ENCODE data around the gene SLC29A1.

SLC29A1 gene

GRCh38 chr6:44250718-44251123, 27.3 kb downstream of the SLC29A1 start:
- Mint-ChIP-seq H3K4me3 (peak overlapping the region; percentile 96), H3K27me3 (no peaks in the 10 kb centered on the region), H3K27ac (peak overlapping the region; percentile 97), H3K9me3 (no peaks in the 10 kb centered on the region), H3K36me3 (peaks cover 85% of the 10 kb centered on the region), H3K4me1 (peaks cover 72% of the 10 kb centered on the region)
- no peak for ATAC-seq

- H3K9me3 Mint-ChIP-seq, result no peaks in the 10 kb centered on the region
- ATAC-seq, result no peak
- H3K36me3 Mint-ChIP-seq, result peaks cover 95% of the 10 kb centered on the region
- H3K27ac Mint-ChIP-seq, result peak overlapping the region; percentile 16
- H3K27me3 Mint-ChIP-seq, result no peaks in the 10 kb centered on the region
- peak overlapping the region; percentile 51 for H3K4me3 Mint-ChIP-seq
- peaks cover 81% of the 10 kb centered on the region for H3K4me1 Mint-ChIP-seq
Measured at GRCh38 chr6:44251576-44252524, 28.5 kb downstream of the SLC29A1 start.

- Mint-ChIP-seq H3K9me3 (no peaks in the 10 kb centered on the region), H3K4me1 (peaks cover 87% of the 10 kb centered on the region), H3K36me3 (peaks cover 88% of the 10 kb centered on the region), H3K4me3 (peak overlapping the region; percentile 50), H3K27ac (peak overlapping the region; percentile 98), H3K27me3 (no peaks in the 10 kb centered on the region)
- ATAC-seq, result no peak
Measured at GRCh38 chr6:44253307-44254101, 30.1 kb downstream of the SLC29A1 start.

- no peak for ATAC-seq
- H3K27ac Mint-ChIP-seq, result peak overlapping the region; percentile 98
- H3K4me3 Mint-ChIP-seq, result peak overlapping the region; percentile 87
- no peaks in the 10 kb centered on the region for H3K27me3 Mint-ChIP-seq
- H3K36me3 Mint-ChIP-seq, result peaks cover 87% of the 10 kb centered on the region
- H3K9me3 Mint-ChIP-seq, result no peaks in the 10 kb centered on the region
- H3K4me1 Mint-ChIP-seq, result peaks cover 86% of the 10 kb centered on the region
Measured at GRCh38 chr6:44254191-44255104, 31.1 kb downstream of the SLC29A1 start.

- Mint-ChIP-seq H3K9me3 (no peaks in the 10 kb centered on the region), H3K36me3 (peaks cover 85% of the 10 kb centered on the region), H3K4me1 (peaks cover 83% of the 10 kb centered on the region), H3K27me3 (no peaks in the 10 kb centered on the region), H3K27ac (peak overlapping the region; percentile 98), H3K4me3 (peak overlapping the region; percentile 87)
- no peak for ATAC-seq
Measured at GRCh38 chr6:44255105-44255808, 31.9 kb downstream of the SLC29A1 start.

- Mint-ChIP-seq H3K27me3 (no peaks in the 10 kb centered on the region), H3K4me1 (peaks cover 87% of the 10 kb centered on the region), H3K9me3 (no peaks in the 10 kb centered on the region), H3K4me3 (peak overlapping the region; percentile 87), H3K36me3 (peaks cover 87% of the 10 kb centered on the region), H3K27ac (peak overlapping the region; percentile 98)
- peak; percentile 0 for ATAC-seq
Measured at GRCh38 chr6:44255871-44256774, 32.7 kb downstream of the SLC29A1 start.

GRCh38 chr6:44256775-44257024, 33.3 kb downstream of the SLC29A1 start:
- no peak for ATAC-seq
- peaks cover 89% of the 10 kb centered on the region for H3K36me3 Mint-ChIP-seq
- peak overlapping the region; percentile 98 for H3K27ac Mint-ChIP-seq

GRCh38 chr6:44257025-44257752, 33.8 kb downstream of the SLC29A1 start, which contains the start of gene SLC35B2:
TSS of gene SLC35B2 (minus strand) at chr6:44257528. CDS start at chr6:44257410, 118 bp downstream.
- peak within 1 kb of the TSS; percentile 98 for H3K27ac Mint-ChIP-seq
- ATAC-seq, result peak; percentile 75
- H3K27me3 Mint-ChIP-seq, result no peaks in the 10 kb centered on the region
- H3K4me3 Mint-ChIP-seq, result peak within 1 kb of the TSS; percentile 87
- no peaks in the 10 kb centered on the region for H3K9me3 Mint-ChIP-seq
- H3K4me1 Mint-ChIP-seq, result peaks cover 89% of the 10 kb centered on the region
- H3K36me3 Mint-ChIP-seq, result peaks cover 89% of the 10 kb centered on the region

More at GRCh38 chr6:44256775-44257024, 33.3 kb downstream of the SLC29A1 start:
- H3K27me3 Mint-ChIP-seq, result no peaks in the 10 kb centered on the region
- peak overlapping the region; percentile 87 for H3K4me3 Mint-ChIP-seq
- no peaks in the 10 kb centered on the region for H3K9me3 Mint-ChIP-seq
- peaks cover 89% of the 10 kb centered on the region for H3K4me1 Mint-ChIP-seq

GRCh38 chr6:44257753-44258324, 34.4 kb downstream of the SLC29A1 start:
- peak; percentile 47 for ATAC-seq
- H3K27me3 Mint-ChIP-seq, result no peaks in the 10 kb centered on the region
- H3K4me3 Mint-ChIP-seq, result peak overlapping the region; percentile 82
- H3K9me3 Mint-ChIP-seq, result no peaks in the 10 kb centered on the region
- peak overlapping the region; percentile 98 for H3K27ac Mint-ChIP-seq
- H3K36me3 Mint-ChIP-seq, result peaks cover 89% of the 10 kb centered on the region
- peaks cover 91% of the 10 kb centered on the region for H3K4me1 Mint-ChIP-seq

- H3K9me3 Mint-ChIP-seq, result no peaks in the 10 kb centered on the region
- peak; percentile 9 for ATAC-seq
- no peaks in the 10 kb centered on the region for H3K27me3 Mint-ChIP-seq
- peak overlapping the region; percentile 82 for H3K4me3 Mint-ChIP-seq
- peaks cover 89% of the 10 kb centered on the region for H3K4me1 Mint-ChIP-seq
- H3K36me3 Mint-ChIP-seq, result peaks cover 89% of the 10 kb centered on the region
- peak overlapping the region; percentile 98 for H3K27ac Mint-ChIP-seq
Measured at GRCh38 chr6:44258325-44258863, 35.0 kb downstream of the SLC29A1 start.

- no peaks in the 10 kb centered on the region for H3K27me3 Mint-ChIP-seq
- peak overlapping the region; percentile 82 for H3K4me3 Mint-ChIP-seq
- H3K36me3 Mint-ChIP-seq, result peaks cover 89% of the 10 kb centered on the region
- peaks cover 85% of the 10 kb centered on the region for H3K4me1 Mint-ChIP-seq
- peak overlapping the region; percentile 98 for H3K27ac Mint-ChIP-seq
- H3K9me3 Mint-ChIP-seq, result no peaks in the 10 kb centered on the region
- no peak for ATAC-seq
Measured at GRCh38 chr6:44258921-44259320, 35.5 kb downstream of the SLC29A1 start.

GRCh38 chr6:44260011-44260410, 36.6 kb downstream of the SLC29A1 start:
- Mint-ChIP-seq H3K36me3 (peaks cover 89% of the 10 kb centered on the region), H3K9me3 (no peaks in the 10 kb centered on the region), H3K27ac (peak overlapping the region; percentile 98), H3K27me3 (no peaks in the 10 kb centered on the region), H3K4me3 (peak overlapping the region; percentile 100), H3K4me1 (peaks cover 78% of the 10 kb centered on the region)
- peak; percentile 0 for ATAC-seq
